T-helper 17 cell (primary cell): ENCODE data around the gene SLC26A11. TPM values are rescaled to one million over a fixed set of nuclear protein-coding genes. Genes with fewer than 3 reads are reported as not detected.

Source experiments
- ATAC-seq: fragments of 150-1000 bp; cut with Tn5 transposase; 2 replicates; pipeline ENCODE4 v1.10.0; 2021; ENCODE audit warnings: mild to moderate bottlenecking, moderate library complexity
- DNase-seq, 3 donors: peaks; one replicate each; pipeline versions ENCODE4 v3.0.0 to v3.0.0-alpha.2; 2020 to 2021
- H3K9me3 ChIP-seq: one replicate; pipeline ENCODE4 v1.7.0; 2013; ENCODE audit warnings: low read length, mild to moderate bottlenecking; ENCODE audit not compliant: control insufficient read depth, poor library complexity, severe bottlenecking
- H3K27ac Mint-ChIP-seq: one replicate; pipeline ENCODE4 v1.8.0; 2022; ENCODE audit warnings: mild to moderate bottlenecking, moderate library complexity, mixed read lengths
- H3K27me3 Mint-ChIP-seq: one replicate; pipeline ENCODE4 v1.8.0; 2022; ENCODE audit warnings: mixed read lengths
- H3K36me3 Mint-ChIP-seq: one replicate; pipeline ENCODE4 v1.8.0; 2022; ENCODE audit warnings: low read depth, mixed read lengths
- H3K4me1 Mint-ChIP-seq: one replicate; pipeline ENCODE4 v1.8.0; 2022; ENCODE audit warnings: mild to moderate bottlenecking, mixed read lengths
- H3K4me3 Mint-ChIP-seq: one replicate; pipeline ENCODE4 v1.8.0; 2022; ENCODE audit warnings: mild to moderate bottlenecking, moderate library complexity, mixed read lengths
- total RNA-seq, 4 donors: library from RNA in 2 of 4; stranded (reverse) in 2 of 4; gene quantifications; one replicate each; pipeline ENCODE4 v1.2.3 and lab custom pipeline; 2022 to 2026

The SLC26A11 gene
- total RNA-seq, 2 donors from 2014 or later = 57.0 to 73.8 TPM

GRCh38 chr17:80216473-80217456 lies 3.5 kb upstream of the SLC26A11 start:
- H3K27ac Mint-ChIP-seq = peak overlapping the region; percentile 86
- H3K27me3 Mint-ChIP-seq = no peaks in the 10 kb centered on the region
- H3K4me3 Mint-ChIP-seq = peak overlapping the region; percentile 41
- ATAC-seq = no peak
- H3K4me1 Mint-ChIP-seq = peaks cover 24% of the 10 kb centered on the region
- H3K36me3 Mint-ChIP-seq = peaks cover 6% of the 10 kb centered on the region
- no peaks in the 10 kb centered on the region for H3K9me3 ChIP-seq
- DNase-seq = no peak

DNA sequence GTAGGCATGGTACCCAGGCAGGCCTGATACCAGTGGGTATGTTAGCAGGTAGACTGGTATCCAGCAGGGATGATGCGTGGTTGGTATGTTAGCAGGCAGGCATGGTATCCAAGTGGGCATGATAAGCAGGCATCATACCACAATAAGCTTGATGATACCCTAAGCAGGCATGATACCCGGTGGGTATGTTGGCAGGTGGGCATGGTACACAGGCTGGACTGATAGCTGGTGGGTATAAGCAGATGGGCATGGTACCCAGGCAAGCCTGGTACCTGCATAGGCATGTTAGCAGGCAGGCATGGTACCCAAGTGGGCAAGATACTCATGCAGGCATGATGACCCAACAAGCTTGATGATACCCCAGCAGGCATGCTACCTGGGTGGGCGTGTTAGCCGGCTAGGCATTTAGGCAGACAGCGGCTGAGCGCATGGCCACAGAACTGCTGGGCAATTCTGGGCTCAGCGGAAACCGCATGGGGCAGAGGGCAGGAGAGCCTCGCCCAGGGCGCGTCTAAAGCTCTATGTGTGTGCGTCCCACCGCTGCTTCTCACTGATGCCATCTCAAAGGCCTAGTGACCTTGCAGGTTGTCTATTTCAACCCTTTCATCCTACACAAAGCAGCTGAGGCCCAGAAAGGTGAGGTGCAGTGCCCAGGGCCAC lies 2.4 kb upstream of the SLC26A11 start:
- Mint-ChIP-seq H3K36me3 (peaks cover 6% of the 10 kb centered on the region), H3K27ac (peak overlapping the region; percentile 86), H3K27me3 (no peaks in the 10 kb centered on the region), H3K4me1 (peaks cover 24% of the 10 kb centered on the region), H3K4me3 (peak overlapping the region; percentile 95)
- DNase-seq = no peak
- no peaks in the 10 kb centered on the region for H3K9me3 ChIP-seq
- no peak for ATAC-seq

- ATAC-seq (no peak), DNase-seq (no peak)
- peaks cover 6% of the 10 kb centered on the region for H3K36me3 Mint-ChIP-seq
- H3K9me3 ChIP-seq = no peaks in the 10 kb centered on the region
- no peaks in the 10 kb centered on the region for H3K27me3 Mint-ChIP-seq
- peak overlapping the region; percentile 95 for H3K4me3 Mint-ChIP-seq
- H3K4me1 Mint-ChIP-seq = peaks cover 27% of the 10 kb centered on the region
- H3K27ac Mint-ChIP-seq = peak overlapping the region; percentile 97
These were observed 1.8 kb upstream of the SLC26A11 start for GRCh38 chr17:80218391-80218790.

- DNase-seq (peak; percentile 78 to 91 (median 88)), ATAC-seq (peak; percentile 92)
- peaks cover 9% of the 10 kb centered on the region for H3K36me3 Mint-ChIP-seq
- peaks cover 31% of the 10 kb centered on the region for H3K4me1 Mint-ChIP-seq
- H3K27me3 Mint-ChIP-seq = no peaks in the 10 kb centered on the region
- peak overlapping the region; percentile 97 for H3K27ac Mint-ChIP-seq
- H3K9me3 ChIP-seq = no peaks in the 10 kb centered on the region
- peak overlapping the region; percentile 95 for H3K4me3 Mint-ChIP-seq
These were observed 1.0 kb upstream of the SLC26A11 start for GRCh38 chr17:80219013-80219762.

DNA sequence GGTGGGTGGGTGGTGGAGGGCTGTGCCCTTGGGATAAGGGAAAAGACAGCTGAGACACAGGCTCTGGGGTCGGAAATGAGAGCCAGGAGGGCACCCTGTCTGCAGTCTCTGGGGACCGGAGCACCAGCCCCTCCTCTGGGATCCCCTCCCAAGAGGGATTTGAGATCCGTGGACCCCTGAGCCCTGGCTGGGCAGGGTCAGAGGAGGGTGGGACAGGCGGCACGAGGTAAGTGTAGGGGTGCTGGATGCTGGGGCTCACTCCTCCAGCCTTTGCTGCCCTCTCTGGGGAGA lies 519 bp upstream of the SLC26A11 start:
- peaks cover 32% of the 10 kb centered on the region for H3K4me1 Mint-ChIP-seq
- no peak for DNase-seq
- peak overlapping the region; percentile 95 for H3K4me3 Mint-ChIP-seq
- no peaks in the 10 kb centered on the region for H3K9me3 ChIP-seq
- peaks cover 10% of the 10 kb centered on the region for H3K36me3 Mint-ChIP-seq
- H3K27ac Mint-ChIP-seq = peak overlapping the region; percentile 97
- ATAC-seq = peak; percentile 30
- H3K27me3 Mint-ChIP-seq = no peaks in the 10 kb centered on the region

- Mint-ChIP-seq H3K4me1 (peaks cover 32% of the 10 kb centered on the region), H3K27me3 (no peaks in the 10 kb centered on the region), H3K27ac (peak overlapping the region; percentile 79), H3K36me3 (peaks cover 10% of the 10 kb centered on the region), H3K4me3 (peak overlapping the region; percentile 85)
- H3K9me3 ChIP-seq = no peaks in the 10 kb centered on the region
- DNase-seq (no peak), ATAC-seq (no peak)
These were observed 549 bp downstream of the SLC26A11 start for GRCh38 chr17:80220736-80221215.

- DNase-seq (no peak), ATAC-seq (no peak)
- Mint-ChIP-seq H3K36me3 (peaks cover 8% of the 10 kb centered on the region), H3K4me1 (peaks cover 31% of the 10 kb centered on the region), H3K27me3 (no peaks in the 10 kb centered on the region), H3K4me3 (peak overlapping the region; percentile 85), H3K27ac (peak overlapping the region; percentile 79)
- no peaks in the 10 kb centered on the region for H3K9me3 ChIP-seq
These were observed 1.3 kb downstream of the SLC26A11 start for GRCh38 chr17:80221351-80222105.

DNA sequence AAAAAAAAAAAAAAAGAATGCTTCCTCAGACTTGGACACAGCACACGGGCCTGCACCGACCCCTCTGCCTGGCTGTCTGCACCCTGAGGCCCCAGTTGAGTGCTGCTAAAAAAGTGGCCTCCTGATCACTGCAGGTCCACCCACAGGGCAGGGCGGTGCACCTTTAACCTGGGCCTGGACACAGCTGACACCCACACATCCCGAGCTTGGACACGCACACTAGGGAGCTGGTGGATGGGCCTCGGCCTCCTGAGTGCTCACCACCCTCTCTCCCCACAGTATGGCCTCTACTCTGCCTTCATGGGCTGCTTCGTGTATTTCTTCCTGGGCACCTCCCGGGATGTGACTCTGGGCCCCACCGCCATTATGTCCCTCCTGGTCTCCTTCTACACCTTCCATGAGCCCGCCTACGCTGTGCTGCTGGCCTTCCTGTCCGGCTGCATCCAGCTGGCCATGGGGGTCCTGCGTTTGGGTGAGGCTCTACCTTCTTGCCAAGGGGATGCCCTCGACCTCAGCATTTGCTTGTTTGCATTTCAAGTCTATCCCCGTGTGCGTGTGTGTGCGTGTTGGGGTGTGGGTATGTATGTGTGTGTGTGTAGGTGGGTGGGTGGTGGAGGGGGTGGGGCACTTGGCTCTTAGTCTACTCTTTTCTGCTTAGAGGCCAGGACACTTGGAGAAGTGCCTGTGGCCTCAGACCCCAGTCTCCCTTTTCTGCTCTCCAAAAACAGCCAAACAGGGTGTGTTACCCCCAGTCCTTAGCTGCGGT lies 2.3 kb downstream of the SLC26A11 start:
- no peak for ATAC-seq
- H3K27me3 Mint-ChIP-seq = no peaks in the 10 kb centered on the region
- no peaks in the 10 kb centered on the region for H3K9me3 ChIP-seq
- peak overlapping the region; percentile 57 for H3K4me3 Mint-ChIP-seq
- DNase-seq = no peak
- H3K4me1 Mint-ChIP-seq = peaks cover 25% of the 10 kb centered on the region
- H3K36me3 Mint-ChIP-seq = peaks cover 5% of the 10 kb centered on the region
- H3K27ac Mint-ChIP-seq = no peak overlapping the region

- H3K36me3 Mint-ChIP-seq = peaks cover 5% of the 10 kb centered on the region
- H3K4me3 Mint-ChIP-seq = peak overlapping the region; percentile 57
- H3K9me3 ChIP-seq = no peaks in the 10 kb centered on the region
- DNase-seq = no peak
- ATAC-seq = no peak
- peaks cover 22% of the 10 kb centered on the region for H3K4me1 Mint-ChIP-seq
- H3K27ac Mint-ChIP-seq = peak overlapping the region; percentile 46
- no peaks in the 10 kb centered on the region for H3K27me3 Mint-ChIP-seq
These were observed 3.1 kb downstream of the SLC26A11 start for GRCh38 chr17:80223142-80223815.

DNA sequence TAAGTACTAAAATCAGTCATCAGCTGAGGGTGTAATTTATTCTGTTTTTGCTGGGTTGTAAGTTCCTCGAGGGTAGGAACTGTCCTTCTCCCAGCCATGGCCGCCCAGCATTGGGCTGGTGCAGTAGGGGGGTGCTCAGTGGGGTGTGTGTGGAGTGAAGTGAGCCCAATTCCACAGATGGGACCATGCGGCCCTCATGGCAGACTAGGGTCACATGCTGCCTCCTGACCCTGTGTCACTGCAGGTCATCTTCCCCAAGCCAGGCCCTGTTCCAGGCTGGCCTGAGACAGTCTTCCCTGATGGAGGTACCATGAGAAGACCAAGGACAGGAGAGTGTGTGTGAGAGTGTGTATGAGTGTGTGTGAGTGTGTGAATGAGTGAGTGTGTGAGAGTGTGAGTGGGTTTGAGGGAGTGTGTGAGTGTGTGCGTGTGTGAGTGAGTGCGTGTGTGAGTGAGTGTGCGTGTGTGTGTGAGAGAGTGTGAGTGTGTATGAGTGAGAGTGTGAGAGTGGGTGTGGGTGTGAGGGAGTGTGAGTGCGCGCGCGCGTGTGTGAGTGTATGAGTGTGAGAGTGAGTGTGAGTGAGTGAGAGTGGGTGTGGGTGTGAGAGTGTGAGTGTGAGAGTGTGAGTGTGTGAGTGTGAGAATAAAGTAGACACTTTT lies 3.7 kb downstream of the SLC26A11 start:
- H3K9me3 ChIP-seq = no peaks in the 10 kb centered on the region
- no peak for DNase-seq
- H3K27me3 Mint-ChIP-seq = no peaks in the 10 kb centered on the region
- peaks cover 20% of the 10 kb centered on the region for H3K4me1 Mint-ChIP-seq
- ATAC-seq = no peak
- H3K4me3 Mint-ChIP-seq = no peak overlapping the region
- peak overlapping the region; percentile 46 for H3K27ac Mint-ChIP-seq
- H3K36me3 Mint-ChIP-seq = peaks cover 5% of the 10 kb centered on the region

DNA sequence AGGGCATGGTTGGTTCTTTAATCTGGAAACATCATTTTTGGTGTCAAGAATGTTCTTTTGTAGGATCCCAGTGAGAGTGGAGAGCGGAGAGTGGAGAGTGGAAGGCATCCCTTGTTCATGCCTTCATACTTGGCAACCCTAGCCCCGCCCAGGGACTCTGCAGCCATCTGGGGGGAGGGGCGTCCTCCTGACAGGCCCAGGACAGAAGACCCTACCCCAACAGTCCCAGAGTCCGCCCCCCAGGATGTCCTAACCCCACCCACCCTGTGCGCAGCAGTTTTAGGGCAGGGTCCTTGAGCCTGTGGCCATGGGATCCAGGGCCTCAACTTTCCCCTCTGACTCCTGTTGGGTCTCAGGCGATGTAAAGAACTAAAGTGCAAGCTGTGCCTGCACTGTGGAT lies 4.5 kb downstream of the SLC26A11 start:
- ATAC-seq (no peak), DNase-seq (no peak)
- H3K27ac Mint-ChIP-seq = peak overlapping the region; percentile 46
- no peaks in the 10 kb centered on the region for H3K27me3 Mint-ChIP-seq
- H3K36me3 Mint-ChIP-seq = peaks cover 5% of the 10 kb centered on the region
- H3K9me3 ChIP-seq = no peaks in the 10 kb centered on the region
- peaks cover 18% of the 10 kb centered on the region for H3K4me1 Mint-ChIP-seq
- H3K4me3 Mint-ChIP-seq = no peak overlapping the region
